Gastroesophageal sphincter (tissue), 4 donors: Measurements from ENCODE around the gene SETD4. TPM values are rescaled to one million over a fixed set of nuclear protein-coding genes. Genes with fewer than 3 reads are reported as not detected.
A peak's percentile ranks its signal among the peaks of the same experiment; 100 is the strongest.

ENCODE experiments used
- ATAC-seq: fragments of 150-250 bp; one replicate; pipeline ENCODE4 v1.9.1; 2016; ENCODE audit warnings: mild to moderate bottlenecking, moderate library complexity
- H3K27ac ChIP-seq, 4 donors: fragments of 200-600 bp; sonication (generic) in 3 of 4; 1 replicate in 3 of 4; 2 replicates in 1 of 4; pipeline ENCODE4 v1.5.1; 2016 to 2019
- H3K27me3 ChIP-seq: fragments of 200-600 bp; sonication (generic); one replicate; pipeline ENCODE4 v1.5.1; 2019
- H3K36me3 ChIP-seq, 2 donors: fragments of 200-600 bp; sonication (generic); one replicate each; pipeline ENCODE4 v1.5.1; 2019; ENCODE audit warnings: control low read depth in 1 of 2
- H3K4me1 ChIP-seq, 3 donors: fragments of 200-600 bp; sonication (generic); 1 replicate in 2 of 3; 2 replicates in 1 of 3; pipeline ENCODE4 v1.5.1; 2016 to 2019; ENCODE audit warnings: control low read depth in 2 of 3
- H3K4me3 ChIP-seq, 2 donors: fragments of 200-600 bp; sonication (generic); one replicate each; pipeline ENCODE4 v1.5.1; 2019; ENCODE audit warnings: mild to moderate bottlenecking in 1 of 2, moderate library complexity in 1 of 2
- H3K9me3 ChIP-seq, 3 donors: fragments of 200-600 bp; sonication (generic); one replicate each; pipeline ENCODE4 v1.5.1; 2017 to 2019; ENCODE audit warnings: control low read depth in 2 of 3
- CTCF ChIP-seq, 4 experiments: fragments of 200-600 bp in 2 of 4; fragments of 450-650 bp in 2 of 4; sonication (generic) in 1 of 4; IDR thresholded peaks; one replicate each; pipeline ENCODE4 v1.5.1; 2017 to 2019; ENCODE audit warnings: antibody characterized with exemption in 4 of 4, mild to moderate bottlenecking in 2 of 4, moderate library complexity in 2 of 4
- EP300 ChIP-seq: sonication (generic); formaldehyde crosslinking; IDR thresholded peaks from one replicate; pipeline ENCODE4 v1.6.1; 2017; ENCODE audit warnings: antibody characterized with exemption, mild to moderate bottlenecking
- POLR2A ChIP-seq, 2 donors: fragments of 450-650 bp; IDR thresholded peaks; one replicate each; pipeline ENCODE4 v1.6.1; 2017; ENCODE audit warnings: antibody characterized with exemption in 2 of 2, mild to moderate bottlenecking in 2 of 2, moderate library complexity in 1 of 2
- POLR2AphosphoS5 ChIP-seq: sonication (generic); formaldehyde crosslinking; IDR thresholded peaks from one replicate; pipeline ENCODE4 v1.6.1; 2017; ENCODE audit warnings: antibody characterized with exemption
- WGBS, 2 donors: methylation state at CpG; one replicate each; pipeline ENCODE4 v1.1.5; 2018; ENCODE audit warnings: low coverage in 1 of 2; 5-methylcytosine and 5-hydroxymethylcytosine counted together
- total RNA-seq, 4 donors: library from RNA; depleted of rRNA; stranded (reverse); fragments of >200 nt; gene quantifications; one replicate each; pipeline ENCODE4 v1.1.0, GENCODE V29; 2016

SETD4 gene
- total RNA-seq, 4 donors from 2014 or later = 11.2 to 34.2 (median 15.2) TPM

- no peak for ATAC-seq
- no peak overlapping the region for H3K4me3 ChIP-seq
- no peak for TF ChIP-seq CTCF (IDR thresholded peaks at IDR 0.05)
- no peak for TF ChIP-seq EP300
- TF ChIP-seq POLR2A (IDR thresholded peaks at IDR 0.05) = no peak
- TF ChIP-seq POLR2AphosphoS5 = no peak
- peaks cover 3 to 43% (median 19%) of the 10 kb centered on the region in 3 donors for H3K4me1 ChIP-seq
- WGBS, 2 donors = 36 to 53% methylated on average over 2 to 3 of the region's 3 CpGs
- H3K36me3 ChIP-seq = peaks cover 0 to 21% of the 10 kb centered on the region in 2 donors
- H3K27ac ChIP-seq = peak overlapping the region in 1 of 4 donors; percentile 19
- no peaks in the 10 kb centered on the region for H3K27me3 ChIP-seq
- H3K9me3 ChIP-seq = no peaks in the 10 kb centered on the region
Observed at GRCh38 chr21:36073181-36073580, 12.9 kb upstream of the SETD4 start.

- 95 to 96% methylated on average over 4 to 11 of the region's 12 CpGs for WGBS, 2 donors
Observed at GRCh38 chr21:36072453-36073162, 12.3 kb upstream of the SETD4 start.

GRCh38 chr21:36070999-36071398, 10.7 kb upstream of the SETD4 start:
- no peak overlapping the region for H3K27ac ChIP-seq
- H3K36me3 ChIP-seq = peaks cover 0 to 21% of the 10 kb centered on the region in 2 donors
- WGBS, 2 donors = 64 to 67% methylated on average over 6 of the region's 7 CpGs
- ATAC-seq = no peak
- no peaks in the 10 kb centered on the region for H3K9me3 ChIP-seq
- H3K27me3 ChIP-seq = no peaks in the 10 kb centered on the region
- TF ChIP-seq EP300 (no peak), POLR2A (IDR thresholded peaks at IDR 0.05) (no peak), POLR2AphosphoS5 (no peak), CTCF (IDR thresholded peaks at IDR 0.05) (no peak)
- peaks cover 3 to 43% (median 19%) of the 10 kb centered on the region in 3 donors for H3K4me1 ChIP-seq
- peak overlapping the region in 1 of 2 donors; percentile 79 for H3K4me3 ChIP-seq

More at GRCh38 chr21:36072453-36073162, 12.3 kb upstream of the SETD4 start:
- no peak overlapping the region for H3K27ac ChIP-seq
- H3K36me3 ChIP-seq = peaks cover 0 to 21% of the 10 kb centered on the region in 2 donors
- H3K4me1 ChIP-seq = peaks cover 3 to 43% (median 19%) of the 10 kb centered on the region in 3 donors
- no peaks in the 10 kb centered on the region for H3K9me3 ChIP-seq
- no peak for ATAC-seq
- H3K27me3 ChIP-seq = no peaks in the 10 kb centered on the region
- TF ChIP-seq POLR2A (IDR thresholded peaks at IDR 0.05) (no peak), POLR2AphosphoS5 (no peak), CTCF (IDR thresholded peaks at IDR 0.05) (no peak), EP300 (no peak)
- no peak overlapping the region for H3K4me3 ChIP-seq

GRCh38 chr21:36069713-36070583, 9.6 kb upstream of the SETD4 start, which contains the start of gene CBR1:
Gene CBR1, plus strand, starts transcription at chr21:36070024. Its CDS starts 92 bp downstream, at chr21:36070116.
- WGBS, 2 donors = 0% methylated on average over 10 of the region's 71 CpGs; no CpG with 5 or more reads in 1 of the 2 donors
- peaks cover 0 to 21% of the 10 kb centered on the region in 2 donors for H3K36me3 ChIP-seq
- H3K9me3 ChIP-seq = no peaks in the 10 kb centered on the region
- peak; percentile 99 for ATAC-seq
- H3K27me3 ChIP-seq = no peaks in the 10 kb centered on the region
- peak within 1 kb of the TSS; percentile 70 to 92 (median 90) for H3K27ac ChIP-seq
- peak within 1 kb of the TSS; percentile 58 to 79 for H3K4me3 ChIP-seq
- peaks cover 3 to 43% (median 19%) of the 10 kb centered on the region in 3 donors for H3K4me1 ChIP-seq
- peak; percentile 85 for TF ChIP-seq POLR2AphosphoS5
- TF ChIP-seq EP300 = no peak
- peak; percentile 76 to 85 for TF ChIP-seq POLR2A (IDR thresholded peaks at IDR 0.05)

GRCh38 chr21:36068748-36069398, 8.5 kb upstream of the SETD4 start:
- Histone ChIP-seq H3K4me1 (peaks cover 3 to 43% (median 19%) of the 10 kb centered on the region in 3 donors), H3K27ac (peak overlapping the region; percentile 70 to 92 (median 90)), H3K9me3 (no peaks in the 10 kb centered on the region), H3K27me3 (no peaks in the 10 kb centered on the region), H3K4me3 (no peak overlapping the region), H3K36me3 (peaks cover 0 to 21% of the 10 kb centered on the region in 2 donors)
- no peak for ATAC-seq
- no peak for TF ChIP-seq POLR2AphosphoS5
- TF ChIP-seq CTCF (IDR thresholded peaks at IDR 0.05) = no peak
- no peak for TF ChIP-seq EP300
- no peak for TF ChIP-seq POLR2A (IDR thresholded peaks at IDR 0.05)
- WGBS, 2 donors = 80 to 94% methylated on average over 1 to 5 of the region's 5 CpGs
